HG02642 (cell line): Measurements from ENCODE around the gene TAF12.
"Not testable (repeated sequence)": the region's sequence is repeated elsewhere in the genome, so short reads cannot be mapped to it uniquely, and the experiment has no call there.

ENCODE experiments used
- ATAC-seq: cut with Tn5 transposase; IDR thresholded peaks from one replicate; pipeline ENCODE4 v1.9.1; 2021; ENCODE audit warnings: mild to moderate bottlenecking; ENCODE audit not compliant: unreplicated experiment, poor library complexity

TAF12 gene

DNA sequence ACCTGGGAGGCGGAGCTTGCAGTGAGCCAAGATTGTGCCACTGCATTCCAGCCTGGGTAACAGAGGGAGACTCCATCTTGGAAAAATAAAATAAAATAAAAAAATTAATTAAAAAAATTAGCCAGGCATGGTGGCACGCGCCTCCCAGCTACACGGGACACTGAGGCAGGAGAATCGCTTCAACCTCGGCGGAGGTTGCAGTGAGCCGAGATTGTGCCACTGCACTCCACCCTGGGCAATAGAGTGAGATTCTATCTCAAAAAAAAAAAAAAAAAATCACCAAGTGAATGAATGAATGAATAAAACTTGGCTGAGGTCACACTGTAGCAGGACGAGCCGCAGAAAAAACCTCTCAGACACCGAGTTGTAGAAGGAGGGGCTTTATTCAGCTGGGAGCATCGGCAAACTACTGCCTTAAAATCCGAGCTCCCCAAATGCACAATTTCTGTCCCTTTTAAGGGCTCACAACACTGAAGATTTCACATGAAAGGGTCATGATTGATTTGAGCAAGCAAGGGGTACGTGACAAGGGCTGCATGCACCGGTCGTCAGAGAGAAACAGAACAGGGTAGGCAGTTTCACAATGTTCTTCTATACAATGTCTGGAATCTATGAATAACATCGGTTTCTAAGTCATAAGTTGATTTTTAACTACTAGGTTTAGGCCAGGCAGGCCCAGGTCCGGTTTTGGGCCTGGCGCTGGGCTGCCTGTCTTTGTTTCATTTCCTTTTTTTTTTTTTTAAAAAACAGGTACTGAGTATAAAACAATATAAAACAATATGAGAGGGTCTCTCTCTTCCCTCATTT lies 56.1 kb downstream of the TAF12 start:
- ATAC-seq = not testable (repeated sequence)

DNA sequence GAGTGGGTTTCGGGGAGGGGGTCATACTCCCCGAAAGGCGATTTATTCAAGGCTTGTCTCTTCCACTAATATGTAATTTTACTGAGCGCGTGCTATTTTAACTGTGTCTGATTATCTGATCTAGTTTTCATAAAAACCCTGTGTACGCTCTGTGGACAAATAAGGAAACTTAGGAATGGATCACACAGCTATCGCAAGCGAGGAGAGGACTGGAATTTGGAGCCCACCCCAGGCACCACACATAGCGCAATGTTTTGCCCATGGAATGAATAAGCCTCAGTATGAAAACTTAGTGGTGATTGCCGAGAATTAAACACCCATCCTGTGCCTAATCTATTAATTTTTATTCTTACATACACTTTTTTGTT lies 60.6 kb downstream of the TAF12 start:
- ATAC-seq = no peak

DNA sequence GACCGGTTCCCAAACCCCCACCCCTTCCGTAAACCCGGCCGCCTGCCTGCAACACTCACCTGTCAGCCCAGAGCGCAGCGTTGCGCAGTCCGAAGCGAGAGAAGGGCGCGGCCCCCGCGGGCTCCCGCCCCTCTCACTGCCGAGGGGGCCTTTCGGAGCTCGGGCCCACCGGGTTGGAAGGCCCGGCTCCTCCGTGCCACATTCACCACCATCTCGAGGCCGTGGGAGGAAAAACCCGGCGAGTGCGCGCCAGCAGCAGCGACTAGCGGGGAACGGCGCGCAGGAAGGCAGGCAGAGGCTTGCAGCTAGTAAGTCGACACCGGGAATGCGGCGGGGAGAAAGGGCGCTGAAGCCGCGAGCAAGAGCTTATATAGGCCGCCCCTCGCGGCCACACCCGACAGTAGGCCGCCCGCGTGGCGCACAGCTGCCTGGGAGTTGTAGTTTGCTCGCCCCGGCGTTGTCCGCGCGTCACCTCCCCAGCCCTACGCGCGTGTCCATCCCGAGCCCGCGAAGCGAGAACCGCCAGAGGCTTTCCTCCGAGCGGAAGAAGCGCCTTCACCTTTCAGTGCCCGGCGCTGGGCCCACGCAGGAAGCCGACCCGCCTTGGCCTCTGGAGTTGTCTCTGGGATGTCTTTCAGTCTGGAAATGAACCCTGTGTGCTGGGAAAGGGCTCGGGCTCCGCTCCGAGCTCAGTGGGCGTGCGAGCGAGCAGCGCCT lies 61.2 kb downstream of the TAF12 start:
- peak; percentile 88 for ATAC-seq

DNA sequence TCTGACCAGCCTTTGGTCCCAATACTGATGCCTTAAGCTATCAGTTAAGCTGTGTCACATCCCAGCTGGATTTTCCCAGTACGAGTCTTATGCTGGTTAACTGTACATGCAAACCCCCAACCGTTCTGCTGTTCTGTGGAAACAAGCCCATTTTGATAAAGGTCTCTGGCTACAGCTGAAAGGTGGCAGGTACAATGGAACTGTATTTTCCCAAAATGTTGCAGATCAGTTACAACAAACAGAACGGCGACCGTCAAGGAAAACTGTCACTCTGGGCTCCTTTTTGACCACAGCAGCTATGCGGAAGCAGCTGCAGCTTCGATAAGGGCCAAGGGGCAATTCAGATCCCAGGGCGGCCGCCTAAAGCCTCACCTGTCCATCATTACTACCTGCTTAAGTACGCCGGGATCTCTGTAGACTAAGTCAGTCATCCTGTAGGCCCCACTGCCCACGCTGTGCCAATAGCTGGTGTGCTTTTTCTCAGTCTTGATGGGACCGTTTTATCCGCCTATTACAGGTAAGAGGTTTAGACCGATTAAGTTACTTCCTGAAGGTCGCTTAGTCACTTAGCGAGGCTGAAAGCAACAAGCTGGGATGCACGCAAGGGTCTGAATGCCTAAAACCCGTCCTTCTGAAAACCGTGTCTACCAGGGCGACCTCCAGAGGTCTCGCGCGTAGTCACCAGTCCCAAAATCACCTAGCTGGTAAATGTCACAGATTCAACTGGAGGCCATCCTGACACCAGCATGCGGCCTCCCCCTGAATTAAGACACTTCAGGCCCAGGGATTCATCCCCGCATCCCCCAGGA lies 61.9 kb downstream of the TAF12 start:
- peak; percentile 18 for ATAC-seq

DNA sequence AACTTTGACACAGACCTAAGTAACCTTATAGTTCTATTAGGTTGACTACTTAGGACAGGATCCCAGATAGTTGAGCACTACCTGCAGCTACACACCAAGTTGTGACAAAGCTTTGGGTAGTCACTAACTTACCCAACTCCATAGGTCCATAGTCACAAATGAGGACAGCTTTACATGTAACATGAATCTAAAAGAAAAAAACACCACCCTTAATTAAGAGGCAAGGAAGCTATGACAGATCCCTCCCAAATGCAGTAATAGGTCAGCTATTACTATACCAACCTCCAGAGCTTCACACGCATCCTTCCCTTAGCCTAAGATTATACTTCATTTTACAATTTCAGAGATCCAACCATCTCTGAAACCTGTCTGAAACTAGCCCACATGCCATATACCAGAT lies 63.5 kb downstream of the TAF12 start:
- ATAC-seq = no peak

DNA sequence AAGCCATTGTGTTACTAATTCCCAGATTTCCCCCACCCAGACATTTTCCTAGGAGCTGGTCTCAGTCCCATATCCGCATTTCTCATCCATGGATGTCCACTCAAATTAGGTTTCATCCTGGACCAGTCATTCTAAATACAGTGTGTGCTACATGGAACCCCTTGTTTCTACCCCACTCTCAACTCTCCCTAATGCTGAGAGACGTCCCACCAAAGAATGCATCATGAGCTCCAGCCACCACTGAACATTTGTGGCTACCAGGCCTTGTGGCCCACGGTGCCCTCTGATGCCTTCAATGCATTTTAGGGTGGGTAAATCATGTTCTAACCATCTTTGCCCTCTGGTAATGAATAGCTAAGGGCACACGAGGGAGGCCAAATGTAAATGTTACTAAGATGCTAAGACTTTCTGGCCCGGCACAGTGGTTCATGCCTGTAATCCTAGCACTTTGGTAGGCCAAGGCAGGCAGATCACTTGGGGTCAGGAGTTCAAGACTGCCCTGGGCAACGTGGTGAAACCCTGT lies 64.1 kb downstream of the TAF12 start:
- ATAC-seq = no peak

DNA sequence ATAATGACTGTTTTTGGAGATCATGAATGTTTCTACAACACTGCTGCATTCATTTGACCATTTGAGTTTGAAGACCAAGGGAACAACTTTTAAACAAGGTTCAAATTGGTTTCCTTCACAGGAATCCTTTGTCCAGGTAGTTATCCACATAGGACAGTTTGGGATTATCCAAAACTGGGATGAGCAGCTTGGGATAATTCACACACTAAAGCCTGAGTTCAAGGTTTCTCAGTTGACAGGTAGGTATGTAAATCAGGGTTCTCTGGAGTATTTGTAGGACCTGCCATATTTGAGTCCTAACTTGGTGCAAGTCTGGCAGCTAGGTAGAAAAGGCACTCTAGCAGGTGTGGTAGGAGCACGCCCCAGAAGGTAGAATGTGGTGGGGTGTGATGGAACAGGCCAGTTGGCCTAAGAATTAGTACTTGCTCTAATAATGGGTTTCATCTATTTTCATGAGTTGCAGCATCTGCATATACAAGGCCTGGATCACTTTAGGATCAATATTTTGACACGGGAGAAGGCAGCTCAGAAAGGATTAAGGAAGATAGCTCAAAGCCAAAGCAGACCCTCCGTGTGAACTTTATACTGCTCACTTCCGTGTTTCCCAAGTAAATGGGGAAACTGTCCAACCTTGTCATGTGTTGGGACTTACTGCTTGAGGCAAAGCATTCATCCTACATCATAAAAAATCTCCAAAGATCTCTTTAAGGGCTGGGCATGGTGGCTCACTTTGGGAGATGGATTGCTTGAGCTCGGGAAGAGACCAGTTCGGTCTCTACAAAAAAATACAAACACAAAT lies 64.9 kb downstream of the TAF12 start:
- no peak for ATAC-seq

DNA sequence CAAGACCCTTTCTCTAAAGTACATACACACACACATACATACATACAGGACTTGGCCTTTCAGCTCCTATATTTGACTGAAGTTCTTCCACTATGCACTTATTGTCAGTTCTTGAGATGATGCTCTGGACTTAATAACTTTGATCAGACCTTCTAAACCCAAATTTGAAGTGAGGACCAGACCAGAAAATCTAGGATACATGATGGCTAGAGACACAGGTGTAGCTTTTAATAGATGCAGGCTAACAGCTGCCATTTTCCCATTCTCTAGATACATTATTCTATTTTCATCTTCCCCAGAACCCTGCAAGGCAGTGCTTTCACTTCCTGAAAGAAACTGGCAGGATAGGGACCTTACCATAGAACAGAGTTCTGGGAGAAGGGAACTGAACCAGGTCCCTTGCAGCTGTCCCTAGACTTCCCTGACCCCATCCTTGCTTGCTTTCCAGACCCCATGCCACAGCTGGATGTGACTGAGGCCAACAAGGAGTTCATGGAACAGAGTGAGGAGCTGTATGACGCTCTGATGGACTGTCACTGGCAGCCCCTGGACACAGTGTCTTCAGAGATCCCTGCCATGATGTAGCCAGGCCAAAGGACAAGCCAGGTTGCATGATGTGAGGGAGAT lies 65.7 kb downstream of the TAF12 start:
- no peak for ATAC-seq

DNA sequence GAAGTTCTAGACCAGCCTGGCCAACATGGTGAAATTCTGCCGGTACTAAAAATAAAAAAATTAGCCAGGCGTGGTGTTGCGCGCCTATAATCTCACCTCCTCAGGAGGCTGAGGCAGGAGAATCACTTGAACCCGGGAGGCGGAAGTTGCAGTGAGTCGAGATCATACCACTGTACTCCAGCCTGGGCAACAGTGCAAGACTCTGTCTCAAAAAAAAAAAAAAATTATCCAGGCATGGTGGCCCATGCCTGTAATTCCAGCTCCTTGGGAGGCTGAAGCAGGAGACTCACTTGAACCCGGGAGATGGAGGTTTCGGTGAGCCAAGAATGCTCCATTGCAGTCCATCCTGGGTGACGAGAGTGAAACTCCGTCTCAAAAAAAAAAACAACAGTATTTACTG lies 69.3 kb downstream of the TAF12 start:
- ATAC-seq = no peak

DNA sequence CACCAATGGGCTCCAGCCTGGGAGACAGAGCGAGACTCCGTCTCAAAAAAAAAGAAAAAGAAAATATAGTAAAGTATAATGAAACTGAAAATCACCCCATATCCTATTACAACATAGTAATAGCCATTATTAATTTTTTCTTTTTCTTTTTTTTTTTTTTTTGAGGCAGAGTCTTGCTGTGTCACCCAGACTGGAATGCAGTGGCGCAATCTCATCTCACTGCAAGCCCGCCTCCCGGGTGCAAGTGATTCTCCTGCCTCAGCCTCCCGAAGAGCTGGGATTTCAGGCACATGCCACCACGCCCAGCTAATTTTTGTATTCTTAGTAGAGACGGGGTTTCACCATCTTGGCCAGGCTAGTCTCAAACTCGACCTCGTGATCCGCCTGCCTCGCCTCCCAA lies 70.0 kb downstream of the TAF12 start:
- not testable (repeated sequence) for ATAC-seq

DNA sequence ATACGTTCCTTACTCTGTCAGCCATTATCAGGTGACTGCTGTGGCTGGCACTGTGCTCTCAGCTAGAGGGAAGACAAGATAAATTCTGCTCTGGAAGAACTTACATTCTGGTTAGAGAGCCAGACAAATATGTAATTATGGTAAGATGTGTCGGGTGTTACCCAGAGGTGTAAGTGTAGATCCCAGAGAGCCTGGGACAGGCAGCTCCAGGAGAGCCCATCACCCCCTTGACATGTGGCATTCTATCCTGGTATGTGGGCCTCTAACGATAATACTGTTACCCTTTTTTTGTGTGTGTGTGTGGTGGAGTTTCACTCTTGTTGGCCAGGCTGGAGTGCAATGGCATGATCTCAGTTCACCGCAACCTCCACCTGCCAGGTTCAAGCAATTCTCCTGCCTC lies 71.0 kb downstream of the TAF12 start:
- ATAC-seq = no peak

DNA sequence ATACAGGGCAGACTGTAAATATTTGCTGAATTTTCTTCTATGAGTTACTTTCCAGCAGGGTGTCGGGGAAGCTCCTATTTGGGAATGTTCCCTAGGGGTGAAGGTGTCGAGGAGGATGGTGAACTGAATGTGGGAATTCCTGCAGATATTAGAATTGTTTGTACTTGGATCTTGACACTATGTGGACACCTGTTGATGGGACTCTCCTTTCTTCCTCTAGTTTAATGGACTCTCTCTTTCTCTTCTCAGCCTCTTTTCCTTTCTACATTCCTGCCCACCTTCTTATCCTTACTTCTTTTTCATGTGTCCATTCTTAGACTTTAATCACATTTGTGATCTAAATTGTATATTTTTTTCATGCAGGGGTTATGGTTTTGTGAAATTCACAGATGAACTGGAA lies 75.9 kb downstream of the TAF12 start:
- ATAC-seq = no peak

DNA sequence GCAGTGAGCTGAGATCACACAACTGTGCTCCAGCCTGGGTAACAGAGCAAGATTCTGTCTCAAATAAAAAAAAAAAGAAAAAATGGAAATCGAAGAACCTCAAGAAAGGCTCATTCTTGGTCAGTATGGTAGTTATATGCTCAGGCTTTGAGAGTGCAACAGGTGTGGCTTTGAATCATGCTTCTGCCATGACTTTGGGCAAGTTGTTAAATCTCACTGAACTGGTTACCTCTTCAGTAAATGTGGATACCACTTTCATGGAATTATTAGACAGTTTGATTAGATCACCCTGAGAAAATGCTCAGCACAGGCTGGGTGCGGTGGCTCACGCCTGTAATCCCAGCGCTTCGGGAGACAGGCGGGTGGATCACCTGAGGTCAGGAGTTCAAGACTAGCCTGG lies 77.1 kb downstream of the TAF12 start:
- no peak for ATAC-seq

DNA sequence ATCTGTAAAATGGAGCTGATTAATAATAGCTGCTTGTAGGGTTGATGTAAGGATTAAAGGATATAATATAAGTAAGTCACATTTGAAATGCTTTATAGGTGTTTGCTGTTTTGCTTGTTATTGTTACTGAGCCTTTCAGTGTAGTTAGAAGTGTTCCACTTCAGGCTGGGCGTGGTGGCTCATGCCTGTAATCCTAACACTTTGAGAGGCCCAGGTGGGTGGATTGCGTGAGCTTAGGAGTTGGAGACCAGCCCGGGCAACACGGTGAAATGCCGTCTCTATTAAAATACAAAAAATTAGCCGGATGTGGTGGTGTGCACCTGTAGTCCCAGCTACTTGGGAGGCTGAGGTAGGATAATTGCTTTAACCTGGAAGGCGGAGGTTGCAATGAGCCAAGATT lies 77.8 kb downstream of the TAF12 start:
- ATAC-seq = no peak

DNA sequence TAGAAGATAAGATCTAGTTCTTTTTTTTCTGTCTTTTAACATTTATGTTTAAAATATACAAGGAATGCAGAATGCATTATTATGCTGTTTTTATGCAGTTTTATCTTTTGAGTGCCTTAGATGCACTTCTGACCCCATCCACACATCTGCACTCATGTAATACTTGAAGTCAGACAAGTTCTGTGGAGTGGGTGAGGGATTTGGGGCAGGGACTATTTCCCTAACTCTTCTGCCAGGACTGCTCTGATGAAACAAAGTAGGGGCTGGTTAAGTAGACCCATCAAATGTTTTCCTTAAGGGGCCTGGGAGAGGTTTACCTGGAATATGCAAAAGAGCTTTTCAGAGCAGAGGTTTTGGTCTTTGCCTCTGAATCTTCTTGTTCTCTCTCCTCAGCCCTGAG lies 78.6 kb downstream of the TAF12 start:
- no peak for ATAC-seq

DNA sequence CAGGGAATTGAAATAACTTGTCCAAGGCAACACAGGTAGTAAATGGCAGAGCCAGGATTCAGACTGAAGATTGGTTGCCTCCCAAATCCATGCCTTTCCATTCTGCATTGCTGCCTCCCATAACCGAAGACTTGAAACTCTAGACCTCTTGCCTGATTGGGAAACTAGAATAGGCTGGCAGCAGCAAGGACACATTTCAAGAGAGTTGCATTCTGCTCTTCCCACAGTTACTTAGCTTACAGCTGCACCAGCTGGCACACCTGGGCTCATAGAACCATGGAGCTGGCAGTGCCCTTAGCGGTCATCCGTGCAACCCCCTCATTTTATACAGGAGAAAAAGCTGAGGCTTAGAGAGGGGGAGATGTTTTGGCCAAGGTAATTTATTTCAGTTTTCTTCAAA lies 82.0 kb downstream of the TAF12 start:
- ATAC-seq = no peak
